CD4-positive, alpha-beta T cell treated with Interleukin-10 for 1 hour (primary cell): ENCODE measurements around the gene VSTM2B.
"Not testable (repeated sequence)": the region's sequence is repeated elsewhere in the genome, so short reads cannot be mapped to it uniquely, and the experiment has no call there.

Experiments
- DNase-seq: peaks from one replicate; pipeline ENCODE4 v3.0.0-alpha.2; 2020

Gene VSTM2B

GRCh38 chr19:29548483-29549085 is 22.8 kb downstream of the VSTM2B start:
- DNase-seq, result no peak

GRCh38 chr19:29549105-29550070 is 23.6 kb downstream of the VSTM2B start:
- no peak for DNase-seq

- no peak for DNase-seq
These were observed 25.1 kb downstream of the VSTM2B start for GRCh38 chr19:29550896-29551295.

GRCh38 chr19:29551774-29552173 is 26.0 kb downstream of the VSTM2B start:
- no peak for DNase-seq

GRCh38 chr19:29552454-29553280 is 26.9 kb downstream of the VSTM2B start:
- no peak for DNase-seq

- DNase-seq, result no peak
These were observed 28.4 kb downstream of the VSTM2B start for GRCh38 chr19:29554149-29554548.

- not testable (repeated sequence) for DNase-seq
These were observed 33.3 kb downstream of the VSTM2B start for GRCh38 chr19:29559110-29559509.

- DNase-seq, result no peak
These were observed 33.9 kb downstream of the VSTM2B start for GRCh38 chr19:29559743-29560142.

- no peak for DNase-seq
These were observed 34.7 kb downstream of the VSTM2B start for GRCh38 chr19:29560313-29561075.

GRCh38 chr19:29561601-29562000 is 35.8 kb downstream of the VSTM2B start:
- DNase-seq, result no peak

- DNase-seq, result no peak
These were observed 36.8 kb downstream of the VSTM2B start for GRCh38 chr19:29562299-29563297.

GRCh38 chr19:29563486-29564101 is 37.8 kb downstream of the VSTM2B start:
- DNase-seq, result no peak

- no peak for DNase-seq
These were observed 38.8 kb downstream of the VSTM2B start for GRCh38 chr19:29564574-29565005.

- no peak for DNase-seq
These were observed 39.4 kb downstream of the VSTM2B start for GRCh38 chr19:29565171-29565570.

- no peak for DNase-seq
These were observed 40.8 kb downstream of the VSTM2B start for GRCh38 chr19:29566496-29567054.

GRCh38 chr19:29567366-29567915 is 41.6 kb downstream of the VSTM2B start:
- no peak for DNase-seq

- DNase-seq, result no peak
These were observed 42.5 kb downstream of the VSTM2B start for GRCh38 chr19:29568036-29569025.

- DNase-seq, result no peak
These were observed 43.5 kb downstream of the VSTM2B start for GRCh38 chr19:29569038-29569911.
